Adrenal gland (tissue), 12 donors: ENCODE measurements around the gene FYN. TPM values are rescaled to one million over a fixed set of nuclear protein-coding genes. Genes with fewer than 3 reads are reported as not detected.

ENCODE experiments used
- DNase-seq, 7 donors: peaks; one replicate each; pipeline ENCODE4 v3.0.0-alpha.2; 2019 to 2020
- H3K27ac ChIP-seq, 5 donors: fragments of 200-600 bp; sonication (generic) in 4 of 5; 1 replicate in 3 of 5; 2 replicates in 2 of 5; pipeline versions ENCODE4 v1.5.1 to v1.8.0; 2016 to 2020; ENCODE audit warnings: mild to moderate bottlenecking in 1 of 5
- H3K27me3 ChIP-seq: fragments of 200-600 bp; 2 replicates; pipeline ENCODE4 v1.8.0; 2021
- H3K36me3 ChIP-seq, 2 donors: fragments of 200-600 bp; replicated peaks in 1 of 2; 1 replicate in 1 of 2; 2 replicates in 1 of 2; pipeline versions ENCODE4 v1.5.1 to v1.8.0; 2018 to 2022
- H3K4me1 ChIP-seq, 2 donors: fragments of 200-600 bp; replicated peaks in 1 of 2; 1 replicate in 1 of 2; 2 replicates in 1 of 2; pipeline versions ENCODE4 v1.5.1 to v1.8.0; 2018 to 2021
- H3K4me3 ChIP-seq, 4 donors: fragments of 200-600 bp; sonication (generic) in 3 of 4; one replicate each; pipeline ENCODE4 v1.5.1; 2016 to 2018
- H3K9me3 ChIP-seq, 3 donors: fragments of 200-600 bp; sonication (generic) in 1 of 3; replicated peaks in 1 of 3; 1 replicate in 2 of 3; 2 replicates in 1 of 3; pipeline versions ENCODE4 v1.5.1 to v1.8.0; 2016 to 2021
- POLR2A ChIP-seq, 2 donors: fragments of 450-650 bp; IDR thresholded peaks; one replicate each; pipeline ENCODE4 v1.6.1; 2017; ENCODE audit warnings: antibody characterized with exemption in 2 of 2, mild to moderate bottlenecking in 2 of 2, moderate library complexity in 1 of 2
- WGBS, 4 donors: extraction: QIAGEN DNeasy Blood & Tissue Kit in 2 of 4; methylation state at CpG; one replicate each; pipeline versions ENCODE4 v1.1.5 to v1.1.7; 2013 to 2017; 5-methylcytosine and 5-hydroxymethylcytosine counted together
- intact Hi-C, 2 donors: fragments of 100-400 bp; cut with DNase I; formaldehyde crosslinking; loops; one replicate each; pipeline versions ENCODE4 v1.14.1 to v1.15.0; 2022 to 2023
- polyA plus RNA-seq, 3 donors: library from polyadenylated mRNA; stranded (reverse); fragments of 200-250 nt in 2 of 3; fragments of 350-450 nt in 1 of 3; fragmentation: Illumina TruSeq in 1 of 3; extraction: RNeasy Lipid Tissue Mini Kit (QIAGEN cat#74804) in 1 of 3; gene quantifications; one replicate each; pipeline ENCODE4 v1.2.3, GENCODE V29; 2013 to 2014
- total RNA-seq, 9 donors: library from RNA; depleted of rRNA in 4 of 9; stranded (reverse); fragments of >200 nt in 4 of 9; fragments of 120-200 nt in 1 of 9; fragmentation: NEBNext Ultra II Directional in 1 of 9; extraction: Animal tissue kit (Norgen Biotek cat#: 25700) in 1 of 9; gene quantifications; one replicate each; pipeline versions ENCODE4 v1.1.0 to v1.2.4, GENCODE V29; 2013 to 2023
- TF ChIP-seq, protein P1 (sequence below), 6 experiments: fragments of 450-650 bp in 4 of 6; fragments of 200-600 bp in 2 of 6; sonication (generic) in 1 of 6; IDR thresholded peaks; 1 replicate in 5 of 6; 2 replicates in 1 of 6; pipeline versions ENCODE4 v1.5.1 to v1.8.0; 2016 to 2021; ENCODE audit warnings: antibody characterized with exemption in 6 of 6, mild to moderate bottlenecking in 2 of 6, moderate library complexity in 1 of 6
- donor health status: healthy with polysubstance abuse.
- donor health status: Bipolar disorder and iron deficiency.
- donor health status: DM: yes; HTN: yes; CAD: no.
- donor health status: DM: no; HTN: no; CAD: no.
- donor health status: DM: no; HTN: no; CAD: no.
- donor health status: DM: yes; HTN: yes; CAD: no.

The FYN gene
- total and polyA plus RNA-seq, 12 donors = 10.7 to 36.5 (median 19.8) TPM

DNA sequence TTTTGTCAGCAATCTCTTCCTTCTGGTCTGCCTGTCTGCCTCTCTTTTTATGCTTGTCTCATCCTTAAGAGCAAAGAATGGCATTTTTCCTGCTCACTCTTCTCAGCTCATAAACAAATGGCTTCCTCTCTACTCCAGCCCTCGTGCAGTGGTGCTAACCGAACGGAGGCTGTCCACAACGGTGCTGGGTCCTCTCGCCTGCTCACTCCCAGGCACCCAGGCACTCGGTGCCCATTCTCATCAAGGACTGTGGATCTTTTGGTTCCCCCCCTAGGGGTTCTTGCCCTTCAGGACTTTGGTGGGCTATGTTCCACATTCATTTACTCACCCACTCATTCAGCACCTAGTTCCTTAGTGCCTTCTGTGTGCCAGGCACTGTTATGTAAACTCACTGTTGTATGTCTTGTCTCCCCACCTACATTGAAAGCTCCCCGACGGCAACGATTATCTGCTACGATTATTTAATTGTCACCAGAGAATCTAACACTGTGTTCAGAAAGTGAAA, 113.9 kb downstream of the FYN start:
- Histone ChIP-seq H3K4me3 (no peak overlapping the region), H3K27me3 (no peaks in the 10 kb centered on the region), H3K9me3 (no peaks in the 10 kb centered on the region), H3K4me1 (peaks cover 0 to 18% of the 10 kb centered on the region in 2 donors), H3K27ac (peak overlapping the region in 2 of 5 donors; percentile 50 to 75), H3K36me3 (no peaks in the 10 kb centered on the region)
- intact Hi-C loops = no loop called here
- 56 to 68% (median 67%) methylated on average over 10 of the region's 10 CpGs for WGBS, 4 donors
- DNase-seq = no peak
- TF ChIP-seq, protein P1, sequence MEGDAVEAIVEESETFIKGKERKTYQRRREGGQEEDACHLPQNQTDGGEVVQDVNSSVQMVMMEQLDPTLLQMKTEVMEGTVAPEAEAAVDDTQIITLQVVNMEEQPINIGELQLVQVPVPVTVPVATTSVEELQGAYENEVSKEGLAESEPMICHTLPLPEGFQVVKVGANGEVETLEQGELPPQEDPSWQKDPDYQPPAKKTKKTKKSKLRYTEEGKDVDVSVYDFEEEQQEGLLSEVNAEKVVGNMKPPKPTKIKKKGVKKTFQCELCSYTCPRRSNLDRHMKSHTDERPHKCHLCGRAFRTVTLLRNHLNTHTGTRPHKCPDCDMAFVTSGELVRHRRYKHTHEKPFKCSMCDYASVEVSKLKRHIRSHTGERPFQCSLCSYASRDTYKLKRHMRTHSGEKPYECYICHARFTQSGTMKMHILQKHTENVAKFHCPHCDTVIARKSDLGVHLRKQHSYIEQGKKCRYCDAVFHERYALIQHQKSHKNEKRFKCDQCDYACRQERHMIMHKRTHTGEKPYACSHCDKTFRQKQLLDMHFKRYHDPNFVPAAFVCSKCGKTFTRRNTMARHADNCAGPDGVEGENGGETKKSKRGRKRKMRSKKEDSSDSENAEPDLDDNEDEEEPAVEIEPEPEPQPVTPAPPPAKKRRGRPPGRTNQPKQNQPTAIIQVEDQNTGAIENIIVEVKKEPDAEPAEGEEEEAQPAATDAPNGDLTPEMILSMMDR (IDR thresholded peaks at IDR 0.05) = no peak
- no peak for TF ChIP-seq POLR2A (IDR thresholded peaks at IDR 0.05)

DNA sequence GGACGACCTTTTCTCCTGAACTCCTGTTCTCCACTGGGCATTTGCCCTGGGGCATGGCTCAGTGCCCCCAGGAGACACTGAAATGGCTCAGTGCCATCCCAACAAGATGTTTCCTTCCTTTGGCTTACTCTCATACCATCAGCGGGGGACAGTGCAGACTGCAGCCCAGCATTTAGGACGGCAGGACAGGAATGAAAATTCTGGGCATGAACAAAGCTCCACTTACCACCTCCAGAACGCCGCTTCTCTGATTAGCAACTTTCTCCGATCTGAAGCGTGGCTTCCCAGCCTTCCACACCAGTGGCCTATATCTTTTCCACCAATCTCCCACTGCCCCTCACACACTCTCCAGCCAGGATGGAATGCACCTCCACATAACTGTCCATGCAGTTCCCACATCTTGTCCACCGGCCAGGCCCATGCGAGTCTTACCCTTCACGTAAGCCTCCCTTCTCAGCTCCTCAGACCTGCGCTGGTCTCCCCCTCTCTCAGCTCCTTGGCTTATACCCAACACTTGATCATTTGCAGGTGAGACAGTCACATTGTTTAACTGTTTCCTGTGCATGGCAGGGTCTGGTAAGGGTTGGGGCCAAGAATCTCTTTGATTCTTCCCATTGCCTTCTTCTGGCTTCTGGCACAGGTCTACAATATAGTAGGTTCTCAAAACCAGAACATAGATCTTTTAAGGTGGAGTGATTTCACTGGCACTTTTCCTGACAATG, 114.5 kb downstream of the FYN start:
- DNase-seq = no peak
- peaks cover 0 to 18% of the 10 kb centered on the region in 2 donors for H3K4me1 ChIP-seq
- H3K36me3 ChIP-seq = no peaks in the 10 kb centered on the region
- no peak overlapping the region for H3K4me3 ChIP-seq
- H3K9me3 ChIP-seq = no peaks in the 10 kb centered on the region
- 76 to 89% (median 86%) methylated on average over 11 of the region's 11 CpGs for WGBS, 4 donors
- no peaks in the 10 kb centered on the region for H3K27me3 ChIP-seq
- TF ChIP-seq, protein P1 (IDR thresholded peaks at IDR 0.05) = no peak
- TF ChIP-seq POLR2A (IDR thresholded peaks at IDR 0.05) = no peak
- peak overlapping the region in 1 of 5 donors; percentile 75 for H3K27ac ChIP-seq
- intact Hi-C loops = no loop called here

DNA sequence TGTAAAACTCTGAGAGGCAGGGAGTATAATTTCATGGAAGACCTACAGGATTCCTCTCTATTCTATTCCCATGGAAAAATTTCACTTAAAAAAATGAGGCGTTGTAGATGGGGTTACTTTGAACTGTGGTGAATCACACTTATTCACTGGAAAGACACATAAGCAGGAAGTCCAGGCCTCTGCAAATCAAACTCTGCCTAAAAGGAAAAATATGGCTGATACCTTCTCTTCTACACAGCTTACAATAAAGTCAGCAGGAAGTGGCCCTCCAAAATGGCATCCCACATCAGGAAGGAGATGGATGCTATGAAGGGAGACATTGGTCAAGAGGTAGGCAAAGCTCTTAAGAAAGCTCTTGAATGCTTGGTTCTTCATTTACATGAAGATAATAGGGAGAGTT, 115.9 kb downstream of the FYN start:
- H3K36me3 ChIP-seq = no peaks in the 10 kb centered on the region
- no peaks in the 10 kb centered on the region for H3K9me3 ChIP-seq
- no peak overlapping the region for H3K27ac ChIP-seq
- TF ChIP-seq POLR2A (IDR thresholded peaks at IDR 0.05) = no peak
- TF ChIP-seq, protein P1 (IDR thresholded peaks at IDR 0.05) = no peak
- no peaks in the 10 kb centered on the region for H3K27me3 ChIP-seq
- intact Hi-C loops = no loop called here
- H3K4me3 ChIP-seq = no peak overlapping the region
- DNase-seq = no peak
- H3K4me1 ChIP-seq = peaks cover 0 to 10% of the 10 kb centered on the region in 2 donors
- 67 to 75% (median 70%) methylated on average over 1 of the region's 1 CpG for WGBS, 4 donors

GRCh38 chr6:111754423-111754822, 118.8 kb downstream of the FYN start:
- intact Hi-C loops = no loop called here
- Histone ChIP-seq H3K36me3 (no peaks in the 10 kb centered on the region), H3K4me1 (peaks cover 0 to 2% of the 10 kb centered on the region in 2 donors), H3K27me3 (no peaks in the 10 kb centered on the region), H3K4me3 (no peak overlapping the region), H3K27ac (no peak overlapping the region), H3K9me3 (no peaks in the 10 kb centered on the region)
- no peak for DNase-seq
- TF ChIP-seq POLR2A (IDR thresholded peaks at IDR 0.05) = no peak
- TF ChIP-seq, protein P1 (IDR thresholded peaks at IDR 0.05) = no peak
- 64 to 83% (median 75%) methylated on average over 4 of the region's 4 CpGs for WGBS, 4 donors
